GM23248 (cell line): ENCODE results near the gene NHSL2. TPM values are rescaled to one million over a fixed set of nuclear protein-coding genes. Genes with fewer than 3 reads are reported as not detected.

ENCODE experiments used
- DNase-seq: peaks from one replicate; pipeline ENCODE4 v3.0.0-alpha.2; 2015
- H2AFZ ChIP-seq: fragments of 200-600 bp; sonication (generic); 2 replicates; pipeline ENCODE4 v1.6.1; 2016; ENCODE audit warnings: antibody characterized with exemption
- H3F3A ChIP-seq: fragments of 200-600 bp; sonication (generic); 2 replicates; pipeline ENCODE4 v1.6.1; 2016; ENCODE audit warnings: mild to moderate bottlenecking, antibody characterized with exemption, mixed run types; ENCODE audit not compliant: insufficient read depth
- H3K27ac ChIP-seq: fragments of 200-600 bp; sonication (generic); 2 replicates; pipeline ENCODE4 v1.5.1; 2016; ENCODE audit warnings: mild to moderate bottlenecking
- H3K27me3 ChIP-seq: fragments of 200-600 bp; sonication (generic); replicated peaks from 2 replicates; pipeline ENCODE4 v1.6.1; 2016; ENCODE audit warnings: mild to moderate bottlenecking; ENCODE audit not compliant: insufficient read depth
- H3K36me3 ChIP-seq: fragments of 200-600 bp; sonication (generic); 2 replicates; pipeline ENCODE4 v1.6.1; 2016; ENCODE audit warnings: low read depth, mild to moderate bottlenecking
- H3K4me1 ChIP-seq: fragments of 200-600 bp; sonication (generic); 2 replicates; pipeline ENCODE4 v1.6.1; 2016; ENCODE audit warnings: mild to moderate bottlenecking; ENCODE audit not compliant: insufficient read depth
- H3K4me2 ChIP-seq: fragments of 200-600 bp; sonication (generic); one replicate; pipeline ENCODE4 v1.6.1; 2016; ENCODE audit warnings: mild to moderate bottlenecking; ENCODE audit not compliant: unreplicated experiment
- H3K4me3 ChIP-seq: fragments of 200-600 bp; sonication (generic); 2 replicates; pipeline ENCODE4 v1.5.1; 2016; ENCODE audit warnings: mild to moderate bottlenecking
- H3K79me2 ChIP-seq: fragments of 200-600 bp; sonication (generic); 2 replicates; pipeline ENCODE4 v1.6.1; 2016; ENCODE audit warnings: mild to moderate bottlenecking; ENCODE audit not compliant: insufficient read depth
- H3K9ac ChIP-seq: fragments of 200-600 bp; sonication (generic); 2 replicates; pipeline ENCODE4 v1.6.1; 2016; ENCODE audit warnings: mild to moderate bottlenecking
- H3K9me2 ChIP-seq: fragments of 200-600 bp; sonication (generic); 2 replicates; pipeline ENCODE4 v1.6.1; 2016; ENCODE audit warnings: mixed run types, mild to moderate bottlenecking, moderate library complexity; ENCODE audit not compliant: insufficient read depth
- H3K9me3 ChIP-seq: fragments of 200-600 bp; sonication (generic); one replicate; pipeline ENCODE4 v1.6.1; 2017; ENCODE audit warnings: low read depth
- H4K20me1 ChIP-seq: fragments of 200-600 bp; sonication (generic); 2 replicates; pipeline ENCODE4 v1.6.0; 2016; ENCODE audit not compliant: insufficient read depth
- EZH2 ChIP-seq: fragments of 200-600 bp; sonication (generic); IDR thresholded peaks from 2 replicates; pipeline ENCODE4 v1.6.1; 2018; ENCODE audit warnings: antibody characterized with exemption, mild to moderate bottlenecking; ENCODE audit not compliant: insufficient read depth, poor library complexity, severe bottlenecking
- EZH2phosphoT487 ChIP-seq: fragments of 200-600 bp; sonication (generic); IDR thresholded peaks from 2 replicates; pipeline ENCODE4 v1.6.1; 2018; ENCODE audit warnings: antibody characterized with exemption, moderate library complexity, mild to moderate bottlenecking, low read depth; ENCODE audit not compliant: insufficient read depth
- WGBS, 2 experiments: methylation state at CpG; one replicate each; pipeline ENCODE4 v1.1.6; 2015 to 2017; ENCODE audit warnings: low lambda C conversion rate in 2 of 2, low coverage in 1 of 2; ENCODE audit errors: missing lambda C conversion rate in 2 of 2; 5-methylcytosine and 5-hydroxymethylcytosine counted together
- in situ Hi-C: fragments of 300-500 bp; cut with MboI; formaldehyde crosslinking; loops from 2 replicates; pipeline ENCODE4 v1.15.0; 2020
- polyA plus RNA-seq: library from polyadenylated mRNA; unstranded; fragments of >200 nt; fragmentation: Nextera tagmentation; extraction: Ambion mirVana; gene quantifications from 2 replicates; pipeline ENCODE4 v1.2.1, GENCODE V29; 2016
- total RNA-seq: library from RNA; depleted of rRNA; stranded (reverse); fragments of >200 nt; shearing (Covaris generic); gene quantifications from 2 replicates; pipeline ENCODE4 v1.2.3, GENCODE V29; 2014

The NHSL2 gene
- total and polyA plus RNA-seq, 2 experiments from 2014 or later: 3.2 to 6.5 TPM

- H3K27me3 ChIP-seq: no peaks in the 10 kb centered on the region
- H3K4me1 ChIP-seq: no peaks in the 10 kb centered on the region
- in situ Hi-C loops: no loop called here
- H3K27ac ChIP-seq: no peak overlapping the region
- H3K9me2 ChIP-seq: no peaks in the 10 kb centered on the region
- no peak overlapping the region for H2AFZ ChIP-seq
- H3K4me3 ChIP-seq: no peak overlapping the region
- no peaks in the 10 kb centered on the region for H3K79me2 ChIP-seq
- H4K20me1 ChIP-seq: no peaks in the 10 kb centered on the region
- TF ChIP-seq EZH2phosphoT487: no peak
- no peak for TF ChIP-seq EZH2
- H3K36me3 ChIP-seq: no peaks in the 10 kb centered on the region
- no peaks in the 10 kb centered on the region for H3K9me3 ChIP-seq
- no peak overlapping the region for H3K9ac ChIP-seq
- no peaks in the 10 kb centered on the region for H3F3A ChIP-seq
- no peak for DNase-seq
- H3K4me2 ChIP-seq: no peak overlapping the region
Measured at GRCh38 chrX:71895607-71896006, 15.0 kb upstream of the NHSL2 start.

- Histone ChIP-seq H3K4me3 (no peak overlapping the region), H3K4me2 (no peak overlapping the region), H3K9me2 (no peaks in the 10 kb centered on the region), H3K9me3 (no peaks in the 10 kb centered on the region), H2AFZ (no peak overlapping the region), H3K36me3 (no peaks in the 10 kb centered on the region), H3K9ac (no peak overlapping the region), H4K20me1 (no peaks in the 10 kb centered on the region), H3K27ac (no peak overlapping the region), H3K4me1 (no peaks in the 10 kb centered on the region), H3K27me3 (no peaks in the 10 kb centered on the region), H3F3A (no peaks in the 10 kb centered on the region), H3K79me2 (no peaks in the 10 kb centered on the region)
- in situ Hi-C loops: no loop called here
- DNase-seq: no peak
- WGBS, 2 experiments: 45 to 49% methylated on average over 5 of the region's 5 CpGs
- TF ChIP-seq EZH2phosphoT487 (no peak), EZH2 (no peak)
Measured at GRCh38 chrX:71906144-71906543, 4.5 kb upstream of the NHSL2 start.

- Histone ChIP-seq H3K9me2 (no peaks in the 10 kb centered on the region), H3F3A (no peaks in the 10 kb centered on the region), H3K27ac (no peak overlapping the region), H3K4me2 (no peak overlapping the region), H3K4me3 (no peak overlapping the region), H4K20me1 (no peaks in the 10 kb centered on the region), H3K9me3 (no peaks in the 10 kb centered on the region), H3K4me1 (no peaks in the 10 kb centered on the region), H2AFZ (no peak overlapping the region), H3K27me3 (no peaks in the 10 kb centered on the region), H3K9ac (no peak overlapping the region), H3K79me2 (no peaks in the 10 kb centered on the region), H3K36me3 (no peaks in the 10 kb centered on the region)
- in situ Hi-C loops: no loop called here
- WGBS, 2 experiments: 54 to 62% methylated on average over 3 of the region's 3 CpGs
- DNase-seq: no peak
- TF ChIP-seq EZH2: no peak
- TF ChIP-seq EZH2phosphoT487: no peak
Measured at GRCh38 chrX:71908387-71908786, 2.3 kb upstream of the NHSL2 start.

- H3K9ac ChIP-seq: peak overlapping the region; percentile 55
- TF ChIP-seq EZH2 (no peak), EZH2phosphoT487 (no peak)
- no peaks in the 10 kb centered on the region for H3K9me3 ChIP-seq
- peak overlapping the region; percentile 75 for H2AFZ ChIP-seq
- no peaks in the 10 kb centered on the region for H3F3A ChIP-seq
- no peaks in the 10 kb centered on the region for H3K79me2 ChIP-seq
- no peaks in the 10 kb centered on the region for H3K27me3 ChIP-seq
- no peaks in the 10 kb centered on the region for H3K4me1 ChIP-seq
- no peaks in the 10 kb centered on the region for H4K20me1 ChIP-seq
- in situ Hi-C loops: no loop called here
- 5 to 20% methylated on average over 2 to 5 of the region's 8 CpGs for WGBS, 2 experiments
- H3K27ac ChIP-seq: no peak overlapping the region
- H3K4me3 ChIP-seq: peak overlapping the region; percentile 73
- no peaks in the 10 kb centered on the region for H3K36me3 ChIP-seq
- DNase-seq: peak; percentile 52
- H3K9me2 ChIP-seq: no peaks in the 10 kb centered on the region
- peak overlapping the region; percentile 78 for H3K4me2 ChIP-seq
Measured at GRCh38 chrX:71909956-71910355, 689 bp upstream of the NHSL2 start.

GRCh38 chrX:71910986-71911730, 513 bp downstream of the NHSL2 start:
- Histone ChIP-seq H3K9me3 (no peaks in the 10 kb centered on the region), H3K4me3 (peak overlapping the region; percentile 73), H3K27me3 (no peaks in the 10 kb centered on the region), H3K27ac (no peak overlapping the region), H3K36me3 (no peaks in the 10 kb centered on the region), H3K9ac (peak overlapping the region; percentile 55), H2AFZ (peak overlapping the region; percentile 75), H3K4me2 (peak overlapping the region; percentile 78), H3K4me1 (no peaks in the 10 kb centered on the region), H3K79me2 (no peaks in the 10 kb centered on the region), H4K20me1 (no peaks in the 10 kb centered on the region), H3F3A (no peaks in the 10 kb centered on the region), H3K9me2 (no peaks in the 10 kb centered on the region)
- DNase-seq: peak; percentile 40
- TF ChIP-seq EZH2phosphoT487 (no peak), EZH2 (no peak)
- 0 to 3% methylated on average over 10 to 32 of the region's 85 CpGs for WGBS, 2 experiments
- in situ Hi-C loops: no loop called here
